BJ (cell line): Measurements from ENCODE around the gene ELK1. TPM values are rescaled to one million over a fixed set of nuclear protein-coding genes. Genes with fewer than 3 reads are reported as not detected.

ENCODE experiments used
- CTCF ChIA-PET: fragments of 350-600 bp; formaldehyde crosslinking; extraction: SDS; loops from one replicate; lab custom pipeline; 2021; ENCODE audit warnings: antibody characterized with exemption, inconsistent platforms; lab: Yijun Ruan, JAX
- POLR2A ChIA-PET: fragments of 300-600 bp; sonication (Branson Sonifier 250); formaldehyde crosslinking; extraction: SDS; loops from one replicate; lab custom pipeline; 2021; ENCODE audit warnings: antibody characterized with exemption; lab: Charles Lee
- DNase-seq: peaks from one replicate; pipeline ENCODE4 v3.0.0-alpha.2; 2011; ENCODE audit warnings: low read depth
- H3K27me3 ChIP-seq: 2 replicates; pipeline ENCODE4 v1.6.0; 2011; ENCODE audit warnings: low read length; ENCODE audit not compliant: control insufficient read depth, insufficient read depth
- H3K36me3 ChIP-seq: 2 replicates; pipeline ENCODE4 v1.5.1; 2011; ENCODE audit warnings: low read length; ENCODE audit not compliant: control insufficient read depth, insufficient read depth
- H3K4me3 ChIP-seq: 2 replicates; pipeline ENCODE4 v1.5.1; 2011; ENCODE audit warnings: low read depth, mild to moderate bottlenecking, control low read depth, low read length
- polyA plus RNA-seq: library from polyadenylated mRNA; depleted of rRNA; stranded (reverse); fragments of >200 nt; gene quantifications from 2 replicates; pipeline ENCODE4 v1.2.3, GENCODE V29; 2011
- TF ChIP-seq, protein P1 (sequence below): IDR thresholded peaks from 2 replicates; pipeline ENCODE4 v1.5.1; 2011; ENCODE audit warnings: low read depth, mild to moderate bottlenecking, control low read depth, inconsistent platforms, low read length, moderate library complexity; ENCODE audit not compliant: insufficient read depth

The ELK1 gene
- polyA plus RNA-seq, 1 experiment, result 22.4 TPM

- POLR2A ChIA-PET, result no interaction called here
- CTCF ChIA-PET, result no interaction called here
- Histone ChIP-seq H3K36me3 (no peaks in the 10 kb centered on the region; the same call in 1 of the 2 replicates), H3K27me3 (no peaks in the 10 kb centered on the region), H3K4me3 (no peak overlapping the region)
- no peak for DNase-seq
- TF ChIP-seq, protein P1, sequence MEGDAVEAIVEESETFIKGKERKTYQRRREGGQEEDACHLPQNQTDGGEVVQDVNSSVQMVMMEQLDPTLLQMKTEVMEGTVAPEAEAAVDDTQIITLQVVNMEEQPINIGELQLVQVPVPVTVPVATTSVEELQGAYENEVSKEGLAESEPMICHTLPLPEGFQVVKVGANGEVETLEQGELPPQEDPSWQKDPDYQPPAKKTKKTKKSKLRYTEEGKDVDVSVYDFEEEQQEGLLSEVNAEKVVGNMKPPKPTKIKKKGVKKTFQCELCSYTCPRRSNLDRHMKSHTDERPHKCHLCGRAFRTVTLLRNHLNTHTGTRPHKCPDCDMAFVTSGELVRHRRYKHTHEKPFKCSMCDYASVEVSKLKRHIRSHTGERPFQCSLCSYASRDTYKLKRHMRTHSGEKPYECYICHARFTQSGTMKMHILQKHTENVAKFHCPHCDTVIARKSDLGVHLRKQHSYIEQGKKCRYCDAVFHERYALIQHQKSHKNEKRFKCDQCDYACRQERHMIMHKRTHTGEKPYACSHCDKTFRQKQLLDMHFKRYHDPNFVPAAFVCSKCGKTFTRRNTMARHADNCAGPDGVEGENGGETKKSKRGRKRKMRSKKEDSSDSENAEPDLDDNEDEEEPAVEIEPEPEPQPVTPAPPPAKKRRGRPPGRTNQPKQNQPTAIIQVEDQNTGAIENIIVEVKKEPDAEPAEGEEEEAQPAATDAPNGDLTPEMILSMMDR, result no peak
Observed at GRCh38 chrX:47661539-47661938, 11.2 kb upstream of the ELK1 start.

GRCh38 chrX:47659421-47659726, 9.0 kb upstream of the ELK1 start:
- CTCF ChIA-PET, result no interaction called here
- DNase-seq, result no peak

DNA sequence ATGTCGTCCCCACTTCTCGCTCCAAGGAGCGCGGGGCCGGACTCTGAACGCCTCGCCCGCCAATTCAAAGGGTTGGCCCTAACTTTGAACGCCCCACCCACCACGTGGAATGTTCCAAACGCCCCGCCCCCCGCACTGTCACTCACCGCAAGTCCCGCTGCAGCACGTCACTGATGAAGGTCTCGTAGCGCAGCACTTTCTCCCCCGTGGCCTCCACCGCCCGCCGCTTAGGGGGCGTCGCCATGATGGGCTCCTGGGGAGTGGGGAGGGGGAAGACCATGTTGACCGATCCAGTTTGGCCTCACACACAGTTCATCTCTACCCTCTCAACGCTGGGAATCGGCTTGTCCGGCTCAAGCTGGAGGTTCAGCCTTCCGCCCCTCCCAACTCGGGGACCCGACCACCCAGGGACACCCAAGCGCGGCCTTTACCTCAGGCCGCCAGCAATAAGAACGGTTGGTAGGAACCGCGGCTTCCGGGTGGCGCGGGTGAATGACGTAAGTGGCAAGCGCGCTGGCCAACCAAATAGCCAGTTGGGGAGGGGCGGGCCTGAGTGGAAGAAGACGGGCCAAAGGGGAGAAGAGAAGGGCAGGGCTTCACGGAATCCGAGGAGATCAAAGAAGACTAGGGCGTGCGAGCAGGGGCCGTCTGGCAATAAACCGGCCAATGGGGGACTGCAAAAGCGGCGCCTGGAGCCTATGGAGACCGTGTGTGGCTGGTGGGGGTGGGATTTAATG, 8.5 kb upstream of the ELK1 start, which contains the start of gene UXT:
TSS of gene UXT (minus strand) at position 497 of the 737 bp plus-strand sequence. CDS start at position 244, 253 bp downstream.
- TF ChIP-seq, protein P1, result no peak
- peaks cover 3% of the 10 kb centered on the region for H3K36me3 ChIP-seq
- CTCF ChIA-PET, result no interaction called here
- no peaks in the 10 kb centered on the region for H3K27me3 ChIP-seq
- peak; percentile 67 for DNase-seq
- H3K4me3 ChIP-seq, result peak within 1 kb of the TSS; percentile 66
- POLR2A ChIA-PET, result no interaction called here

More at GRCh38 chrX:47659421-47659726, 9.0 kb upstream of the ELK1 start:
- peaks cover 3% of the 10 kb centered on the region for H3K36me3 ChIP-seq
- H3K4me3 ChIP-seq, result peak overlapping the region; percentile 66
- POLR2A ChIA-PET, result no interaction called here
- TF ChIP-seq, protein P1, result no peak
- no peaks in the 10 kb centered on the region for H3K27me3 ChIP-seq

- no peak for DNase-seq
- no peaks in the 10 kb centered on the region for H3K27me3 ChIP-seq
- ChIA-PET POLR2A (no interaction called here), CTCF (no interaction called here)
- TF ChIP-seq, protein P1, result no peak
- H3K4me3 ChIP-seq, result peak overlapping the region; percentile 66
- peaks cover 3% of the 10 kb centered on the region for H3K36me3 ChIP-seq
Observed at GRCh38 chrX:47658301-47658683, 7.9 kb upstream of the ELK1 start.

DNA sequence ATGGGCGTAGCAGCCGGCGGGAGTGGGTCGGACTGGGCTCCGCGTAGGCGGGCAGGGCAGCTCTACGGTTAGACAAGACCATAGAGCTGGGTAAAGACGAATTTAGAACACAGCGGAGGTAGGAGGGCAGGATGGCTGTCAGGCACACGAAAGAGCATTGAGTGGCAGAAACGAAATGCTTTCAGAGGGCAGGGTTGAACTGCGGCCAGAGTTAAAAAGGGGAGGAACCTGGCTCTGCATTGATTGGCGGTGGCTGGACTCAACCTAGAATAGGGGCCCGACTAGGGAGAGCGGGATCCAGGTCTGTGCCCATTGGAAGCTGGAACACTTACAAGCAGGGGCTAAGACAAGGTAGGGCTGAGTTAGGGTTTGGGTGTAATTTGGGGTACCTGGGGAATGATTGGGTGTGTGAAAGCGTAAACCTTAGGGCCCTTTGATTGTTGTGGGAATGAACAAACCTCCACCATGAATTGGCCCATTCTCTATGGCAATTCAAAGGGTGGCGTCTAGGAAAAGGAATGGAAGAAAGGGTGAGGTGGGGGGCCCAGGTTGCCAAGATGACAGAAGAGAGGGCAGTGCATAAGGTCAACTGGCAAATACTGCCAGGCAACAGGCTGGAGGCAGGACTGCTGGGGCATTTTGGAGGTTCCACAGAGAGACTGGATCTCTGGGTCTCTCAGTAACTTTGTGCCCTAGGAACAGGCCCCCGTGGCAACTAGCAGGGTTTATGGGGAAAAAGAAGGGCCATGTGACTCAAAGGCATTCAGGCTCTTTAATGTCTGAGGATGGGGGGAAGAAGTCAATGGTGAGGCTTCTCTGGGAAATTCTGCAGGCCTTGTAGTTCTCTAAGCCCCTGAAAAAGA, 911 bp upstream of the ELK1 start:
- TF ChIP-seq, protein P1, result no peak
- no peak for DNase-seq
- Histone ChIP-seq H3K36me3 (peaks cover 3% of the 10 kb centered on the region), H3K27me3 (no peaks in the 10 kb centered on the region), H3K4me3 (peak overlapping the region; percentile 28)
- CTCF ChIA-PET, result interaction anchor here (0.5 kb wide), 1 partner anchor 111 kb away, joined by 3 read pairs; no protein-coding TSS in a partner anchor
- POLR2A ChIA-PET, result no interaction called here
